HG03103 (cell line): Measurements from ENCODE around the gene C19orf25.
A peak's percentile ranks its signal among the peaks of the same experiment; 100 is the strongest.
"Not testable (repeated sequence)": the region's sequence is repeated elsewhere in the genome, so short reads cannot be mapped to it uniquely, and the experiment has no call there.

ENCODE experiments used
- ATAC-seq: cut with Tn5 transposase; IDR thresholded peaks from one replicate; pipeline ENCODE4 v1.9.1; 2021; ENCODE audit warnings: low read depth; ENCODE audit not compliant: unreplicated experiment

Gene C19orf25

GRCh38 chr19:1512671-1513498, 33.9 kb upstream of the C19orf25 start, which contains the start of gene ADAMTSL5:
Gene ADAMTSL5 (minus strand): TSS chr19:1513019. CDS start chr19:1510943, 2,076 bp downstream.
- ATAC-seq, result no peak

GRCh38 chr19:1511318-1512317, 32.6 kb upstream of the C19orf25 start:
- no peak for ATAC-seq

DNA sequence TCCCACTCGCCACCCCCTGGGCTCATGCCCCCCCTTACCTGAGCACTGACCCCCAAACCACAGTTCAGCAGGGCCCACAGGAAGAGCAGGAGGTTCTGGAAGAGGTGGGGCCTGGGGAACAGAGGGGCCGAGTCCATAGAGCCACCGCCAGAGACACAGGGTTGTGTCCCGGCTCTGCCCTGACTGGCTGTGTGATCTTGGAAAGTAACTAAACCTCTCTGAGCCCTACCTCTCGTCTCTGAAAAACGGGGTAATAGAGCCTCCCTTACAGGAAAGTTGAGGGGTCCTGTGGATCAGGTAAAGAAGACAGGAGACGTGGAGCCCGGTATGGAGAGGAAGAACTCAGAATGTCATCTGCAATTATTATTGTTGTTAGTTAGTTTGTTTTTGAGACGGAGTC, 31.8 kb upstream of the C19orf25 start:
- no peak for ATAC-seq

DNA sequence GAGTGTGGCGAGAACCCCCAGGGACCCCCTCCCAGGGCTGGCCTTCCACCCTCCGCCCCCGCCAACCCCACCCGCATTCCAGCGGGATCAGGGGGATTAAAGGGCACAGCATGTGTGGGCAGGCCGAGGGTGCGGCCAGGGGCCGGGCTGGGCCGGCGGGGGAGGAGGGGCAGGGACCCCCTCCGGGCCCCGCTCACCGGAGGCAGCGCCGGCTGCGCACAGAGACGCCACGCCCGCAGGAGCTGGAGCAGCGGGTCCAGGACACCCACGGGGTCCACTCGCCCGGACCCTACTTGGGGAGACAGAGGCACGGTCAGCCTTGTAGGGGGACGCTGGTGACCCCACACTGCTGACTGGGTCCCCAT, 31.4 kb upstream of the C19orf25 start:
- no peak for ATAC-seq

DNA sequence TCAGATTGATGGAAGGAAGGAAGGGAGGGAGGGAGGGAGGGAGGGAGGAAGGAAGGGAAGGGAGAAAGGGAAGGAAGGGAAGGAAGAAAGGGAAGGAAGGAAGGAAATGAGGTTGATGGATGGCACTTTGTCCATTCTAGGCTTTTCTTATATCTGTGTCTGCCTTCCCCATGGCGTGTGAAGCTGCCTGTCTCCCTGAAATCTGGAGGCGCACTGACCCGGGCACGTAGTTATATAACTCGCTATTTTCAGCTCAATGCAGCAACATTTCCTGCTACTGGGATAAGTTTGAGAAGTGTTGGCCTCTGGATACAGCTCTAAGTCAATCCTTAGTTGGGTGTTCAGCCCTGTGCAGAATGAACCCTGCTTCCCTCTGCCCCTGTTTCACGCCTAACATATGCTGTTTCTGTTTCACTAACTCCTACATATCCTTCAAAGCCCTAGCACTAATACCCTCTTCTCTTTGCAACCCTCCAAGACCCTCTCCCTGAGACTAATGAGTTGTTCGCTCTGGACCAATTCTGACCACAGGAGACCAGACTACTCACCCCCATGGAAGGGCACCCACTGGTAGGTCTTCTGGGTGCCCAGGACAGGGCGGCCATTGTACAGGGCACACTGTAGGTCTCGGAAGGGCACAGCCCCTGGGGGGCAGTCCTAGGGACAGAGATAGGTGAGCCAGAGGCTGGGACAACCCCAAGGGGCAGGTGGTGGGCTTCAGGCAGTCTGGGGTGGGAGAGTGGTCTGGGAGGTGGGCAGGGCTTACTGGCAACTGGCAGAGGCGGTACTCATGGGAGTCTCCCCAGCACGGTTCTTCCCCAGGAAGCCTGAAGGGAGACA, 30.8 kb upstream of the C19orf25 start:
- no peak for ATAC-seq

- ATAC-seq, result no peak
These were observed 29.5 kb upstream of the C19orf25 start for GRCh38 chr19:1508507-1508856.

GRCh38 chr19:1507763-1508506, 28.9 kb upstream of the C19orf25 start:
- peak; percentile 54 for ATAC-seq

- no peak for ATAC-seq
These were observed 28.2 kb upstream of the C19orf25 start for GRCh38 chr19:1507192-1507660.

GRCh38 chr19:1505991-1506881, 27.2 kb upstream of the C19orf25 start:
- ATAC-seq, result no peak

- no peak for ATAC-seq
These were observed 26.0 kb upstream of the C19orf25 start for GRCh38 chr19:1505012-1505411.

GRCh38 chr19:1503925-1504773, 25.1 kb upstream of the C19orf25 start:
- no peak for ATAC-seq

- no peak for ATAC-seq
These were observed 24.3 kb upstream of the C19orf25 start for GRCh38 chr19:1503089-1503924.

DNA sequence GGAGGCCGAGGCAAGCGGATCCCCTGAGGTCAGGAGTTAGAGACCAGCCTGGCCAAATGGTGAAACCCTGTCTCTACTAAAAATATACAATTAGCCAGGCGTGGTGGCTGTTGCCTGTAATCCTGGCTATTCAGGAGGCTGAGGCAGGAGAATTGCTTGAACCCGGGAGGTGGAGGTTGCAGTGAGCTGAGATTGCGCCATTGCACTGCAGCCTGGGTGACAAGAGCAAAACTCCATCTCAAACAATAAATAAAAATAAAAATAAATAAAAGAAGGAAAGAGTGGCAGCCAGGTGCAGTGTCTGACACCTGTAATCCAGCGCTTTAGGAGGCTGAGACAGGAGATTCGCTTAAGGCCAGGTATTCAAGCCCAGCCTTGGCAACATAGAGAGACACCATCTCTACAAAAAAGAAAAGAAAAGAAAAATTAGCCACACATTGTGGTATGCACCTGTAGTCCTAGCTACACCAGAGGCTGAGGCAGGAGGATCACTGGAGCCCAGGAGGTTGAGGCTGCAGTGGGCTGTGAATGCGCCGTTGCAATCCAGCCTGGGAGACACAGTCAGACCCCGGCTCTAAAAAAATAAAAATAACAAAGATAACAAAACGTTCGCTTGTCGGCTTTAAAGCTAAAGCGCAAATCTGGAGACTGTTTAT, 23.5 kb upstream of the C19orf25 start:
- ATAC-seq, result no peak

GRCh38 chr19:1501200-1501595, 22.2 kb upstream of the C19orf25 start:
- no peak for ATAC-seq

- ATAC-seq, result not testable (repeated sequence)
These were observed 20.2 kb upstream of the C19orf25 start for GRCh38 chr19:1499231-1499630.

GRCh38 chr19:1497578-1498235, 18.7 kb upstream of the C19orf25 start:
- no peak for ATAC-seq
